ENCODE measurements around the gene CPEB1. TPM values are rescaled to one million over a fixed set of nuclear protein-coding genes. Genes with fewer than 3 reads are reported as not detected.

Gene CPEB1
- total RNA-seq, 2 donors from 2014 or later, result 1.5 to 3.3 TPM

DNA sequence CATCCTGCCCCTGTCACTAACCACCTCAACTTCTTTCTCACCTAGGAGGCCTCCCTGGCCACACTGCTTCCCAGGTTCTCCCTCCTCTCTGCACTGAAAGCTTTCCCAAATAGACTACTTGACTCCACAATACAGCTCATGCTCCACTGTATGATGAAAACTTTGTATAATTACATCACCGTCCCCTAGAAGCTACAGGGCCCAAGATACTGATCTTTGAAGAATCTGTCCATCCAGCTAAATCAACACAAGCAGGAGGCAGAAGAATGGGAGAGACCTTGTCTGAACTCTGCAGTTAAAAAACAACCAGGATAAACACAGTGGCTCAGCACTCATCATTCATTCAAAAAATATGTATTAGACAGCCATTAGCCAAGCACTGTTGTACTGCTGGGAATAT lies 80.5 kb downstream of the CPEB1 start:
- Histone ChIP-seq H3K4me1 (peaks cover 0 to 11% of the 10 kb centered on the region in 2 donors), H3K9me3 (no peaks in the 10 kb centered on the region), H3K27me3 (no peaks in the 10 kb centered on the region), H3K36me3 (no peaks in the 10 kb centered on the region), H3K4me3 (no peak overlapping the region), H3K27ac (no peak overlapping the region)
- DNase-seq (ENCODE audit: low spot score), result no peak
- TF ChIP-seq, protein P1, sequence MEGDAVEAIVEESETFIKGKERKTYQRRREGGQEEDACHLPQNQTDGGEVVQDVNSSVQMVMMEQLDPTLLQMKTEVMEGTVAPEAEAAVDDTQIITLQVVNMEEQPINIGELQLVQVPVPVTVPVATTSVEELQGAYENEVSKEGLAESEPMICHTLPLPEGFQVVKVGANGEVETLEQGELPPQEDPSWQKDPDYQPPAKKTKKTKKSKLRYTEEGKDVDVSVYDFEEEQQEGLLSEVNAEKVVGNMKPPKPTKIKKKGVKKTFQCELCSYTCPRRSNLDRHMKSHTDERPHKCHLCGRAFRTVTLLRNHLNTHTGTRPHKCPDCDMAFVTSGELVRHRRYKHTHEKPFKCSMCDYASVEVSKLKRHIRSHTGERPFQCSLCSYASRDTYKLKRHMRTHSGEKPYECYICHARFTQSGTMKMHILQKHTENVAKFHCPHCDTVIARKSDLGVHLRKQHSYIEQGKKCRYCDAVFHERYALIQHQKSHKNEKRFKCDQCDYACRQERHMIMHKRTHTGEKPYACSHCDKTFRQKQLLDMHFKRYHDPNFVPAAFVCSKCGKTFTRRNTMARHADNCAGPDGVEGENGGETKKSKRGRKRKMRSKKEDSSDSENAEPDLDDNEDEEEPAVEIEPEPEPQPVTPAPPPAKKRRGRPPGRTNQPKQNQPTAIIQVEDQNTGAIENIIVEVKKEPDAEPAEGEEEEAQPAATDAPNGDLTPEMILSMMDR (IDR thresholded peaks at IDR 0.05), result no peak

GRCh38 chr15:82558502-82558901 lies 88.7 kb downstream of the CPEB1 start:
- H3K4me3 ChIP-seq, result no peak overlapping the region

DNA sequence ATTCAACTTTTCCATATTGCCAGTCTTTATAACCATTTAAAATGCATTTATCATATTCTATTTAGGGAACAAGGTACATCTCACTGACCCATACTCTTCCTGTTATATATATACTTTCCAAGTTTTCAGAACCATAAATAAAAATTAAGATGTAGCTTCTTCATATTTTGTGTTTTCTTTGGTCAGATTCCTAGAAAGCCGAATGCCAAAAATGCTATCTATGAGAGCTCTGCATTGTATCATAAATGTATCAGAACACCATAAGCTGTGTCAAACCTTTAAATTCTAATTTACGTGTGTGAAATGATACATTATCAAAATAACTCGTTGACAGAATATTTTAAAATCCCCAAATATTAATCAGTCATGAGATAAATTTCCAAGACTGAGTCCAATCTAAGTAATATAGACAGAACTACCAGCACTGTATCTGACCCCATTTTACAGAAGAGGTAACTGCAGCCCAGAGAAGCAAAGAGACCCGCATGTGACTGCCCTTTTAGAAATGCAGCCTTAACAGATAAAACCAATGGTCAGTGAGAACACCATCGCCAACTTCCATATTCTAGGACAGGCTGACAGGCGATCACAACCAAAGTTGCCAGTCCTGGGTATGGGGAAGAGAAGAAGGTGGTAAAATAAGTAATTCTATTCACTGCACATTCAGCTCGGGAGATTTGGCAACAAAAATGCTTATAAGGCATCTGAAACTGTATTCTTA lies 90.7 kb downstream of the CPEB1 start:
- Histone ChIP-seq H3K27ac (no peak overlapping the region), H3K9me3 (no peaks in the 10 kb centered on the region), H3K4me3 (no peak overlapping the region), H3K27me3 (no peaks in the 10 kb centered on the region), H3K4me1 (no peaks in the 10 kb centered on the region), H3K36me3 (no peaks in the 10 kb centered on the region)
- DNase-seq (ENCODE audit: low spot score), result no peak
- TF ChIP-seq, protein P1 (IDR thresholded peaks at IDR 0.05), result no peak

More at GRCh38 chr15:82558502-82558901, 88.7 kb downstream of the CPEB1 start:
- H3K36me3 ChIP-seq, result no peaks in the 10 kb centered on the region
- no peaks in the 10 kb centered on the region for H3K9me3 ChIP-seq
- no peak for DNase-seq (ENCODE audit: low spot score)
- H3K27me3 ChIP-seq, result no peaks in the 10 kb centered on the region
- TF ChIP-seq, protein P1 (IDR thresholded peaks at IDR 0.05), result no peak
- H3K4me1 ChIP-seq, result no peaks in the 10 kb centered on the region
- no peak overlapping the region for H3K27ac ChIP-seq

DNA sequence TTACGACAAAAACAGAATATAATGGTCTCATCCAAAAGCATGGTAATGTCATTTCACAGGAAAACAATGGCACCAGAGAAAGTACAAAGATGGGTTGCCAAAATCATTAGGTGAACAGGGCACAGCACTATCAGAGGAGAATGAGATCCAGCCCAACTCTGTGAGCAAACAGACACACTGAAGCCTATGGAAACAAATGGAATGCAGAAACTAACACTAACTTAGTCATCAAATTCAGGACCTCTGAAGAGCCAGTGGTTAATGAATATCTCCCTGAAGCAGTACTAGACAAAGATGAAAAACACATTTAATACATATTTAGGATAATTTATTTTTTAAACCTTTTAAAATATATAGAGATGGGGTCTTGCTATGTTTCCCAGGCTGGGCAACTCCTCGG lies 92.3 kb downstream of the CPEB1 start:
- H3K4me1 ChIP-seq, result no peaks in the 10 kb centered on the region
- H3K27ac ChIP-seq, result no peak overlapping the region
- no peaks in the 10 kb centered on the region for H3K36me3 ChIP-seq

GRCh38 chr15:82554351-82554750 lies 92.8 kb downstream of the CPEB1 start:
- no peak overlapping the region for H3K4me3 ChIP-seq
- no peak overlapping the region for H3K27ac ChIP-seq
- no peaks in the 10 kb centered on the region for H3K36me3 ChIP-seq
- H3K9me3 ChIP-seq, result no peaks in the 10 kb centered on the region
- no peaks in the 10 kb centered on the region for H3K4me1 ChIP-seq
- H3K27me3 ChIP-seq, result no peaks in the 10 kb centered on the region
- TF ChIP-seq, protein P1 (IDR thresholded peaks at IDR 0.05), result no peak
- no peak for DNase-seq (ENCODE audit: low spot score)

More for the DNA sequence above, 92.3 kb downstream of the CPEB1 start:
- H3K4me3 ChIP-seq, result no peak overlapping the region
- no peak for DNase-seq (ENCODE audit: low spot score)
- TF ChIP-seq, protein P1 (IDR thresholded peaks at IDR 0.05), result no peak
- H3K27me3 ChIP-seq, result no peaks in the 10 kb centered on the region
- H3K9me3 ChIP-seq, result no peaks in the 10 kb centered on the region

- Histone ChIP-seq H3K4me3 (no peak overlapping the region), H3K27ac (no peak overlapping the region), H3K36me3 (no peaks in the 10 kb centered on the region), H3K27me3 (no peaks in the 10 kb centered on the region), H3K9me3 (no peaks in the 10 kb centered on the region), H3K4me1 (no peaks in the 10 kb centered on the region)
- no peak for DNase-seq (ENCODE audit: low spot score)
- TF ChIP-seq, protein P1 (IDR thresholded peaks at IDR 0.05), result no peak
Observed at GRCh38 chr15:82553846-82554245, 93.3 kb downstream of the CPEB1 start.

Data from right atrium auricular region (tissue), 2 donors.